SK-N-SH (cell line): Measurements from ENCODE around the gene MYO1B. TPM values are rescaled to one million over a fixed set of nuclear protein-coding genes. Genes with fewer than 3 reads are reported as not detected.

Experiments
- CTCF ChIA-PET: fragments of 300-600, 350-600 bp; formaldehyde crosslinking; extraction: SDS; loops from one replicate; lab custom pipeline; 2021; lab: Yijun Ruan, JAX
- POLR2A ChIA-PET: fragments of 350-600 bp; sonication (Branson Sonifier 250); formaldehyde crosslinking; extraction: SDS; loops from one replicate; lab custom pipeline; 2020; ENCODE audit warnings: antibody characterized with exemption, inconsistent platforms; lab: Yijun Ruan, JAX
- DNase-seq: peaks from one replicate; pipeline ENCODE4 v3.0.0; 2012
- H2AFZ ChIP-seq: fragments of 200-600 bp; sonication (generic); 2 replicates; pipeline ENCODE4 v1.8.1; 2016; ENCODE audit warnings: antibody characterized with exemption, mild to moderate bottlenecking, low read depth
- H3F3A ChIP-seq: fragments of 200-600 bp; sonication (generic); replicated peaks from 2 replicates; pipeline ENCODE3; 2016; ENCODE audit warnings: antibody characterized with exemption, mild to moderate bottlenecking; ENCODE audit not compliant: insufficient read depth
- H3K27ac ChIP-seq, 2 experiments: fragments of 200-500 bp in 1 of 2; fragments of 200-600 bp in 1 of 2; sonication (Bioruptor generic) in 1 of 2; sonication (generic), shearing (Covaris generic) in 1 of 2; 2 replicates each; pipeline versions ENCODE4 v1.5.1 to v1.6.1; 2014 to 2016; ENCODE audit warnings: low read depth in 2 of 2, inconsistent platforms in 1 of 2, low read length in 1 of 2, mild to moderate bottlenecking in 1 of 2, mixed read lengths in 1 of 2
- H3K27me3 ChIP-seq: fragments of 200-600 bp; sonication (generic), shearing (Covaris generic); 2 replicates; pipeline ENCODE4 v1.6.1; 2016; ENCODE audit warnings: mixed run types; ENCODE audit not compliant: insufficient read depth
- H3K36me3 ChIP-seq, 2 experiments: fragments of 200-500 bp in 1 of 2; fragments of 200-600 bp in 1 of 2; sonication (Bioruptor generic) in 1 of 2; sonication (generic) in 1 of 2; replicated peaks in 1 of 2; 2 replicates each; pipeline versions ENCODE3 to v1.5.1; 2014 to 2016; ENCODE audit warnings: low read length in 1 of 2, mild to moderate bottlenecking in 1 of 2; ENCODE audit not compliant: insufficient read depth in 2 of 2, control insufficient read depth in 1 of 2
- H3K4me1 ChIP-seq, 2 experiments: fragments of 200-500 bp in 1 of 2; fragments of 200-600 bp in 1 of 2; sonication (Bioruptor generic) in 1 of 2; sonication (generic), shearing (Covaris generic) in 1 of 2; 2 replicates each; pipeline versions ENCODE4 v1.5.1 to v1.6.1; 2014 to 2016; ENCODE audit warnings: low read depth in 1 of 2, low read length in 1 of 2, mixed run types in 1 of 2; ENCODE audit not compliant: insufficient read depth in 2 of 2, control insufficient read depth in 1 of 2
- H3K4me2 ChIP-seq: fragments of 200-600 bp; sonication (generic), shearing (Covaris generic); 2 replicates; pipeline ENCODE4 v1.6.1; 2017; ENCODE audit warnings: mixed run types
- H3K4me3 ChIP-seq, 2 experiments: fragments of 200-500 bp in 1 of 2; fragments of 200-600 bp in 1 of 2; sonication (Bioruptor generic) in 1 of 2; sonication (generic), shearing (Covaris generic) in 1 of 2; 2 replicates each; pipeline versions ENCODE4 v1.5.1 to v1.8.1; 2014 to 2016; ENCODE audit warnings: low read depth in 2 of 2, inconsistent platforms in 1 of 2, low read length in 1 of 2, mild to moderate bottlenecking in 1 of 2, mixed read lengths in 1 of 2, moderate library complexity in 1 of 2
- H3K79me2 ChIP-seq: fragments of 200-600 bp; sonication (generic); 2 replicates; pipeline ENCODE4 v1.8.1; 2017; ENCODE audit warnings: mild to moderate bottlenecking; ENCODE audit not compliant: insufficient read depth
- H3K9ac ChIP-seq: fragments of 200-600 bp; sonication (generic); 2 replicates; pipeline ENCODE4 v1.6.1; 2017; ENCODE audit warnings: mixed run types
- H3K9me2 ChIP-seq: fragments of 200-600 bp; sonication (generic); 2 replicates; pipeline ENCODE4 v1.6.1; 2017; ENCODE audit warnings: mixed run types
- H3K9me3 ChIP-seq: fragments of 200-600 bp; sonication (generic); 2 replicates; pipeline ENCODE4 v1.6.1; 2017; ENCODE audit warnings: mixed run types, mild to moderate bottlenecking, moderate library complexity
- H4K20me1 ChIP-seq: fragments of 200-600 bp; sonication (generic); 2 replicates; pipeline ENCODE4 v1.6.1; 2017; ENCODE audit warnings: mild to moderate bottlenecking, mixed run types; ENCODE audit not compliant: insufficient read depth
- CHD2 ChIP-seq: fragments of 150-350 bp; IDR thresholded peaks from 2 replicates; pipeline ENCODE4 v1.6.1; 2018; ENCODE audit warnings: low read length; ENCODE audit not compliant: partially characterized antibody
- ELF1 ChIP-seq: IDR thresholded peaks from 2 replicates; pipeline ENCODE4 v1.4.0; 2012
- FOXJ3 ChIP-seq: sonication (generic); formaldehyde crosslinking; IDR thresholded peaks from 2 replicates; pipeline ENCODE4 v1.5.1; 2020; ENCODE audit warnings: mild to moderate bottlenecking, missing genetic modification reagents
- GABPA ChIP-seq: IDR thresholded peaks from 2 replicates; pipeline ENCODE4 v1.4.0; 2012; ENCODE audit warnings: low read depth, mild to moderate bottlenecking
- GATA2 ChIP-seq: sonication (generic); formaldehyde crosslinking; IDR thresholded peaks from 2 replicates; pipeline ENCODE4 v1.5.0; 2020; ENCODE audit warnings: mild to moderate bottlenecking, missing genetic modification reagents
- MAX ChIP-seq: IDR thresholded peaks from 2 replicates; pipeline ENCODE4 v1.4.0; 2012; ENCODE audit warnings: low read depth
- MXI1 ChIP-seq: IDR thresholded peaks from 2 replicates; pipeline ENCODE4 v1.6.1; 2012; ENCODE audit warnings: mild to moderate bottlenecking, low read depth, low read length, improper control_type of control experiment
- NFIC ChIP-seq: IDR thresholded peaks from 2 replicates; pipeline ENCODE4 v1.4.0; 2012; ENCODE audit warnings: borderline replicate concordance
- PBX3 ChIP-seq: IDR thresholded peaks from 2 replicates; pipeline ENCODE4; 2012
- RFX5 ChIP-seq: IDR thresholded peaks from 2 replicates; pipeline ENCODE4 v1.6.1; 2012; ENCODE audit warnings: mild to moderate bottlenecking, improper control_type of control experiment, low read length
- TAF1 ChIP-seq: IDR thresholded peaks from 2 replicates; pipeline ENCODE4 v1.6.1; 2012; ENCODE audit warnings: low read depth, mild to moderate bottlenecking, low read length, moderate library complexity, borderline replicate concordance
- TCF12 ChIP-seq: IDR thresholded peaks from 2 replicates; pipeline ENCODE4 v1.4.0; 2012
- YY1 ChIP-seq: IDR thresholded peaks from 2 replicates; pipeline ENCODE4 v1.4.0; 2012; ENCODE audit warnings: low read depth, mild to moderate bottlenecking
- polyA plus RNA-seq, 3 experiments: library from polyadenylated mRNA; depleted of rRNA; stranded (reverse); fragments of >200 nt; gene quantifications; 2 replicates each; pipeline ENCODE4 v1.2.3, GENCODE V29; 2012
- TF ChIP-seq, protein P1 (sequence below): fragments of 150-350 bp; IDR thresholded peaks from 2 replicates; pipeline ENCODE4 v1.6.1; 2016; ENCODE audit warnings: mild to moderate bottlenecking, low read depth, low read length
- TF ChIP-seq, protein P2 (sequence below): fragments of 150-350 bp; IDR thresholded peaks from 2 replicates; pipeline ENCODE4 v1.6.1; 2017; ENCODE audit warnings: antibody characterized with exemption, low read length, low read depth, borderline replicate concordance
- TF ChIP-seq, protein P3 (sequence below): IDR thresholded peaks from 2 replicates; pipeline ENCODE4 v1.4.0; 2012; ENCODE audit warnings: low read depth, borderline replicate concordance
- TF ChIP-seq, protein P4 (sequence below): IDR thresholded peaks from 2 replicates; pipeline ENCODE4 v1.6.1; 2012; ENCODE audit warnings: mild to moderate bottlenecking, low read depth, low read length, moderate library complexity

Gene MYO1B
- polyA plus RNA-seq, 1 of the 3 experiments (the other 2 are of a cell fraction), result 20.2 TPM

- Histone ChIP-seq H3K36me3 (no peaks in the 10 kb centered on the region), H3K27ac (no peak overlapping the region), H3F3A (no peaks in the 10 kb centered on the region), H3K79me2 (no peaks in the 10 kb centered on the region), H3K9me3 (0 out of 2 replicates have a peak, but pooled peaks cover 8% of the 10 kb centered on the region), H3K4me2 (no peak overlapping the region), H2AFZ (no peak overlapping the region), H3K4me3 (no peak overlapping the region), H3K9ac (no peak overlapping the region), H3K4me1 (no peaks in the 10 kb centered on the region; a peak in 3 of 4 replicates), H4K20me1 (no peaks in the 10 kb centered on the region), H3K27me3 (no peaks in the 10 kb centered on the region), H3K9me2 (no peaks in the 10 kb centered on the region)
- ChIA-PET CTCF (interaction anchor here (1.0 to 2.4 kb wide), 4 partner anchors 49 to 308 kb away, joined by 3 to 17 read pairs (median 5); no protein-coding TSS in a partner anchor), POLR2A (no interaction called here)
- no peak for DNase-seq
- TF ChIP-seq TAF1, result no peak
- TF ChIP-seq RFX5, result no peak
- no peak for TF ChIP-seq FOXJ3 (CRISPR knock-in tag)
- no peak for TF ChIP-seq TCF12
- TF ChIP-seq ELF1, result no peak
- TF ChIP-seq YY1, result no peak
- TF ChIP-seq, protein P1, sequence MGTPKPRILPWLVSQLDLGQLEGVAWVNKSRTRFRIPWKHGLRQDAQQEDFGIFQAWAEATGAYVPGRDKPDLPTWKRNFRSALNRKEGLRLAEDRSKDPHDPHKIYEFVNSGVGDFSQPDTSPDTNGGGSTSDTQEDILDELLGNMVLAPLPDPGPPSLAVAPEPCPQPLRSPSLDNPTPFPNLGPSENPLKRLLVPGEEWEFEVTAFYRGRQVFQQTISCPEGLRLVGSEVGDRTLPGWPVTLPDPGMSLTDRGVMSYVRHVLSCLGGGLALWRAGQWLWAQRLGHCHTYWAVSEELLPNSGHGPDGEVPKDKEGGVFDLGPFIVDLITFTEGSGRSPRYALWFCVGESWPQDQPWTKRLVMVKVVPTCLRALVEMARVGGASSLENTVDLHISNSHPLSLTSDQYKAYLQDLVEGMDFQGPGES, result no peak
- TF ChIP-seq MXI1, result no peak
- TF ChIP-seq PBX3, result no peak
- TF ChIP-seq, protein P2, sequence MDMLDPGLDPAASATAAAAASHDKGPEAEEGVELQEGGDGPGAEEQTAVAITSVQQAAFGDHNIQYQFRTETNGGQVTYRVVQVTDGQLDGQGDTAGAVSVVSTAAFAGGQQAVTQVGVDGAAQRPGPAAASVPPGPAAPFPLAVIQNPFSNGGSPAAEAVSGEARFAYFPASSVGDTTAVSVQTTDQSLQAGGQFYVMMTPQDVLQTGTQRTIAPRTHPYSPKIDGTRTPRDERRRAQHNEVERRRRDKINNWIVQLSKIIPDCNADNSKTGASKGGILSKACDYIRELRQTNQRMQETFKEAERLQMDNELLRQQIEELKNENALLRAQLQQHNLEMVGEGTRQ, result no peak
- TF ChIP-seq MAX, result no peak
- no peak for TF ChIP-seq GABPA
- no peak for TF ChIP-seq CHD2
- TF ChIP-seq, protein P3, sequence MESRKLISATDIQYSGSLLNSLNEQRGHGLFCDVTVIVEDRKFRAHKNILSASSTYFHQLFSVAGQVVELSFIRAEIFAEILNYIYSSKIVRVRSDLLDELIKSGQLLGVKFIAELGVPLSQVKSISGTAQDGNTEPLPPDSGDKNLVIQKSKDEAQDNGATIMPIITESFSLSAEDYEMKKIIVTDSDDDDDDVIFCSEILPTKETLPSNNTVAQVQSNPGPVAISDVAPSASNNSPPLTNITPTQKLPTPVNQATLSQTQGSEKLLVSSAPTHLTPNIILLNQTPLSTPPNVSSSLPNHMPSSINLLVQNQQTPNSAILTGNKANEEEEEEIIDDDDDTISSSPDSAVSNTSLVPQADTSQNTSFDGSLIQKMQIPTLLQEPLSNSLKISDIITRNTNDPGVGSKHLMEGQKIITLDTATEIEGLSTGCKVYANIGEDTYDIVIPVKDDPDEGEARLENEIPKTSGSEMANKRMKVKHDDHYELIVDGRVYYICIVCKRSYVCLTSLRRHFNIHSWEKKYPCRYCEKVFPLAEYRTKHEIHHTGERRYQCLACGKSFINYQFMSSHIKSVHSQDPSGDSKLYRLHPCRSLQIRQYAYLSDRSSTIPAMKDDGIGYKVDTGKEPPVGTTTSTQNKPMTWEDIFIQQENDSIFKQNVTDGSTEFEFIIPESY, result no peak
- no peak for TF ChIP-seq NFIC
- no peak for TF ChIP-seq GATA2
- TF ChIP-seq, protein P4, sequence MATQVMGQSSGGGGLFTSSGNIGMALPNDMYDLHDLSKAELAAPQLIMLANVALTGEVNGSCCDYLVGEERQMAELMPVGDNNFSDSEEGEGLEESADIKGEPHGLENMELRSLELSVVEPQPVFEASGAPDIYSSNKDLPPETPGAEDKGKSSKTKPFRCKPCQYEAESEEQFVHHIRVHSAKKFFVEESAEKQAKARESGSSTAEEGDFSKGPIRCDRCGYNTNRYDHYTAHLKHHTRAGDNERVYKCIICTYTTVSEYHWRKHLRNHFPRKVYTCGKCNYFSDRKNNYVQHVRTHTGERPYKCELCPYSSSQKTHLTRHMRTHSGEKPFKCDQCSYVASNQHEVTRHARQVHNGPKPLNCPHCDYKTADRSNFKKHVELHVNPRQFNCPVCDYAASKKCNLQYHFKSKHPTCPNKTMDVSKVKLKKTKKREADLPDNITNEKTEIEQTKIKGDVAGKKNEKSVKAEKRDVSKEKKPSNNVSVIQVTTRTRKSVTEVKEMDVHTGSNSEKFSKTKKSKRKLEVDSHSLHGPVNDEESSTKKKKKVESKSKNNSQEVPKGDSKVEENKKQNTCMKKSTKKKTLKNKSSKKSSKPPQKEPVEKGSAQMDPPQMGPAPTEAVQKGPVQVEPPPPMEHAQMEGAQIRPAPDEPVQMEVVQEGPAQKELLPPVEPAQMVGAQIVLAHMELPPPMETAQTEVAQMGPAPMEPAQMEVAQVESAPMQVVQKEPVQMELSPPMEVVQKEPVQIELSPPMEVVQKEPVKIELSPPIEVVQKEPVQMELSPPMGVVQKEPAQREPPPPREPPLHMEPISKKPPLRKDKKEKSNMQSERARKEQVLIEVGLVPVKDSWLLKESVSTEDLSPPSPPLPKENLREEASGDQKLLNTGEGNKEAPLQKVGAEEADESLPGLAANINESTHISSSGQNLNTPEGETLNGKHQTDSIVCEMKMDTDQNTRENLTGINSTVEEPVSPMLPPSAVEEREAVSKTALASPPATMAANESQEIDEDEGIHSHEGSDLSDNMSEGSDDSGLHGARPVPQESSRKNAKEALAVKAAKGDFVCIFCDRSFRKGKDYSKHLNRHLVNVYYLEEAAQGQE, result no peak
These were observed 31.9 kb upstream of the MYO1B start for GRCh38 chr2:191213333-191213732.
